ENCODE data around the gene VGLL4.
"Not testable (repeated sequence)": the region's sequence is repeated elsewhere in the genome, so short reads cannot be mapped to it uniquely, and the experiment has no call there.

VGLL4 gene

DNA sequence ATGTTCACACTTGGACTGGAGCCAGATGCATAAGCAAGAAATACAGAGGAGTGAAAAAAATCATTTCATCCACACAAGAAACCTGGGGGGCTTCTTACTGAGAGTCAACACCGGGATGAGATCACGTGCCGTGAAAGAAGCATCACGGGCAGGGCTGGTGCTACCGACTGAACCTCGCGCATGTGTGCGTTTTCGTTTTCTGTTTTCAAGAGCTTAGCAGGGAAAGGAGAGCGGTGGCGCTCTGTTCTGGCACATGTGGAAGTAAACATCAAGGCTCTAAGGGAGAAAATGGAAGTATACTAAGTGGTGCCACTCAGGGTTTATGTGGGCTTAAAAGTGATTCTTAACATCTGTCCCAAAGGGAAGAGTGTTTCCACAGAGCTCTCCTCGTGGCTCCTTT, 55.9 kb downstream of the VGLL4 start:
- no peak for DNase-seq (ENCODE audit: low read depth in 2 of 2)

DNA sequence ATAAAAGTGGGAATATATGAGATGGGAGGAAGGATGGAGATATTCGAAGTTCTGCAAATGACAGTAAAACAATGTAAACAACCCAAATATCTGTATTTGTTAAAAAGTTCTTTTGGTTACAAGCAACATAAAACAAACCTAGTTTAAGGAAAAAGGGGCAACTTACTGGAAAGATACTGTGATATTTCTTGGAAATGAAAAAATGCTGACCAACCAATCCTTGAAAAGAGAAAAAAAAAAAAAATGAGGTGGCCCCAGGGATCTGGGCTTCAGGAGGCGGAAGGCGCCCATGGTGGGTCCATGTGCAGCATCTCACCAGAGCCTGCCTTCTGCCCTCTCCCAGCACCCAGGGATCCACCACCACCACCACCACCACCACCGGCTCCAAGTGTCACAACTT, 59.1 kb downstream of the VGLL4 start:
- no peak for DNase-seq (ENCODE audit: low read depth in 2 of 2)

DNA sequence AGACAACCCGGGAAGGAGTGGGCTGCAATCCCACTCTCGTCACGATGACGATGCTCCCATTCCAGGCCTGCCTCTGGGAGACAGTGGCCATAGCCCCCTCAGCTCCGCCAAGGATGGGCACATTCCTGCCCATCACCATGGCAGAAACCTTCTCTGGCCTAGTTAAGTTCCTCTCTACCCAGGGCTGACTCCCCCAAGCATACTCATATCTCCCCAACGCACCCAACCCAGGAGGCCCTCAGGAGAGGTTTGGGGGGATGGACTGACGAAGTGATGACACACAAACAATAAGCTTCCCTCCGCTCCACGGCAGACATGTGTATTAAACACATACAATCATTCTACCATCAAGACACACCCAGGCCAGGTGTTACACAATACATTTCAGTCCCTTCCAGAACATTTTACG, 60.1 kb downstream of the VGLL4 start:
- DNase-seq (ENCODE audit: low read depth in 2 of 2): no peak

DNA sequence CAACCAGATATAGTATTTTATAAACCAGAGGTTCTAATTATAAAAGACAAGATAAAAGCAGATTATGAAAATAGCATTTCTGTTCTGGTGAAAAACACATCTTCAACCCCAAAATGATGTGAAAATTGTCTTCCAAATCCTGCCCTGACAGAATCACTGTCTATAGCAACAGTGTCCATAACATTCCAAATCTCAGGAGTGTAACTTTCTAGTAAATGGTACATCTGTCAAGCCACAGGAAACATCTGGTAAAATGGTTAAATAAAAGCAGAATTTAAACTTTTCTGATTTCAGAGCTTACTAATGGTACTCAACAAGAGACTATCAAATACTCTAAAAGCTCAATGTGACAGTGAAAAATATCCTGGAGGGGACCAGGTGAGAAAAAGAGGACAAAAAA, 60.5 kb downstream of the VGLL4 start:
- DNase-seq (ENCODE audit: low read depth in 2 of 2): no peak

DNA sequence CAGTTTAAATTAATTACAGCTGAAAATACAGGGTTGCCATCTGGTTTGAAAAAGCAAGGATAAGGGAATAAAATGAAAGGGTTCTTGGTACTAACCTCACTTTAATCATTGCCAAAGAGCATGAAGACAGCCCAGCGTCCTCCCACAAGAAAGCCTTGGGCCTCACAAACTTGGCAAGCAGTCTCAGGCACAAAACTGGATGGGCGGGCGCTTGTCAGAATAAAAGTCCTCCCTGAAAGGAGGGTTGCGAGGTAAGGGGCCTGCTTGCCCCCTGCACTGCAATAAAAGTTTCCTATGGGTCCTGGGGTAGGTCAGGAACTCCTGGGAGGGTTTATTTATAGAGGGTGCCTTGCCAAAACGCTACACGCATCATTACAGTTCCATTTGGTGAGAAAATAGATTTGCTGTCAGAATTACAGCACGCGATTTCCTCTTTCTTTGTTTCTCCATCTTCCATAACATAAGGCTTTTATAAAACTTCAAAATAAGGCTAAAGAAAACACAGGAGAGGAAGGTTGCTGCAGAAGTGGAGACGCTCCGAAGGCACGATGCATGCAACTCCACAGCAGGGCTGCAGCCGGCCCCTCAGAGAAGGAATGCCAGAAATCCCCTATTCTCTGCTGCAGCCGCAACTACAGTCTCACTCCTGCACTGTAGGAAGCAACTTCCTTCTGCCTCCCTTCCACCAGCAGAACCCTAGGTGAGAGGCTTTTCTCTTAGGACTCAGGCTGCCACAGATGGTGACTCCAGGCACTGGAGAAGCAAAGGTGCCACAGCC, 61.3 kb downstream of the VGLL4 start:
- no peak for DNase-seq (ENCODE audit: low read depth in 2 of 2)

DNA sequence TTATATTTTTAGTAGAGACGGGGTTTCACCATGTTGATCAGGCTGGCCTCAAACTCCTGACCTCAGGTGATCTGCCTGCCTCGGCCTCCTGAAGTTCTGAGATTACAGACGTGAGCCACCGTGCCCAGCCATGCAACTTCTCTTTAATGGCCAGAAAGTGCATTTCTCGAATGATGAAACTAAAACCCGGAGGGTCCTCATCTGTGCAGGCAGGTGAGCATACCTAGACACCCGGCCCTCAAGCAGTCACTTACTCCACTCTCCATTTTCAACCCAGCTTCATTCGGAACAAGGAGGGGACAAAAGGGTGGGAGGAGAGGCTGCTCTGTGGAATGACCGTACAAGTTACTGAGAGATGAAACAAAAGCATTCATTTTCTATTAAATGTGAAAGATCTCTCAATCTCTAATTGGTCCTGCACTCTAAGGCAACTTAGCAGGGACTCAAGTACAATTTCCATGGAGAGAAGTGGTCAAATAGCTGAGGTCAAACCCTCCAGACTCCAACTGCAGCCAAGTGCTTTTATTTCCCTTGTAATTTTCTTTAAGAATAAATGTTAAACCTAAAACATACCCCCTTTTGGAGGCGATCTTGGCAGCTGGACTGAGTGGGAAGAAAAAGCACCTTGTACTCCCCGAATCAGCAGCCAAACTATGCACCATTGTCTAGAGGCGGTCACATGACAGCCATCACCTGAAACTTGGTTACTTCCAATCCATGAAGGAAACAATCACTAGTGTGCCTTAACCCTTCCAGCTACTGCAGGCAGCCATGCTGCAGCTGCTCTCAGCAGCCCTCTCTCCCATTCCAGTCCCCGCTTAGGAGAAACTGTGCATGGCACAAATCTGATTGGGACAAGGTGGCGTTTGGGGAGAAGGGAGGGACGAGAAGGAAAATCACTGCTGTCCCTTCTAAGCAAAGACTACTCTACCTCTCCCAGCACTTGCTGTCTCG, 62.2 kb downstream of the VGLL4 start:
- DNase-seq (ENCODE audit: low read depth in 2 of 2): no peak

DNA sequence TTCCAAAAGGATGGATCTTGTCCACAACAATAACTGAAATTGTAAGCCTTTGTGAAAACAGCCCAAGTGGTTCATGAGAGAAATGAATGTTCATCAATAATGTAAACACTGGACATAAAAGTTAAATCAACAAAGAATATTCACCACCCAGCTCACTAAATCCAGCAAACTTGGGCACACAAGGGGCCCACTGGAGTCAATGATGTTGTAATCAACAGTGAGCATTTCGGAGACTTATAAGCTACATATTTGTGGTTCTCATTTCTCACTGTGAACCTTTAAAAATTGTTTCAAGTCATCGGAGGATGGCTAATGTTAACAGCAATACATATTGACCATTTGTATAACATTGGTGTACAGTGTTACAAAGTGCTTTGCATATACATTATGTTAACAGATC, 63.1 kb downstream of the VGLL4 start:
- no peak for DNase-seq (ENCODE audit: low read depth in 2 of 2)

DNA sequence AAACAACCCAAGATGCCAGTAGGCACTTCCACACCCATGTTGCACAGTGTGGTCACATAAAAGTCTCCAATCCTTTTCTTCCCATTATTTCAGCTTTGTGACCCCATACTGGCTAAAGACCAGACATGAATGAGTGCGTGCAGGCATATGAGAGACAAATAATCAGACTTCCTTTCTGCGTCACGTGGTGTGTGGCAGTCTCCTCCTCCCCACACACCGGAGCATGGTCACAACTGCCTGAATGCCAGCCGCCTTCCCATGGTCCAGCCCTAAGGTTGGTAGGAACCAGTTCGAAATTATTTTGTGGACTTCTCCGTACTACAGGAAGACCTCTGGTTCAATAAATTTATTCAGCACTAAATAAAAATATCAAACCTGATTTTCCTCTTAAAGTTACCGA, 65.5 kb downstream of the VGLL4 start:
- no peak for DNase-seq (ENCODE audit: low read depth in 2 of 2)

DNA sequence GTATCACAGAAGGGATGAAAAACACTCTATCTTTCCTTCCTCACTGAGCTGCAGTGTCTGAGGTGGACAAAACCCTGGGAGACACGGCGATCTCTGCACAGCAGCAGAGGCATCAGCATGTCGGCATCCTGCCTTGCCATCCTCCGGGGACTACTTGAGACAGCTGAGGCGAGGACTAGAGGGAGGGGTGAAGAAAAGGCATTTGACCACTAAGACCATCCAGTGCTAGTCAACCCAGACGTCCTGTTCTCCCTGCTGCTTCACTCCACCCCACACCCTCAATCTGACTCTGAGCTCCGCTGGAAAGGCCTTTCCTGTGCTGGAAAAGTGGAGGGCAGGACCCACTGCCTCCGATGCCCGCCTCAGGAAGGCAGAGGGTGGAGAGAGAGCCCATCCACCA, 67.3 kb downstream of the VGLL4 start:
- DNase-seq (ENCODE audit: low read depth in 2 of 2): no peak

DNA sequence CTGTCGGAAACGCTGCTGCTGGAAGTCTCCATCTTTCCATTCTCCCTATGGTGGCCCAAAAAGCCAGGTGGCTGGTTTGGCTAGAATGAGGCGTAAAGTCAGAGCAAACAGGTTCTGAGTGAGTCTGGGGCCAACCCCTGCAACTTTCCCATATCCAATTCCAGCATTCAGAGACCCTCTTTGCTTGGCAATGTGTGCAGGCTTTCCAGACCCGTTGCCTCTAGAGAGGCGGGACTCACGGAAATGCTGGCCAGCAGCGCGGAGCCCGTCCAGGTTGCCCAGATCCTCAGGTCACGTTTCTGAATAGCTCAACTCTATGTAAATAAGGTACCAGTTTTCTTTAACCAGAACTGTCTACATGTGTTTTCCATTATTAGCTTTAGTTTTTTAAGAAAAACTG, 68.0 kb downstream of the VGLL4 start:
- no peak for DNase-seq (ENCODE audit: low read depth in 2 of 2)

DNA sequence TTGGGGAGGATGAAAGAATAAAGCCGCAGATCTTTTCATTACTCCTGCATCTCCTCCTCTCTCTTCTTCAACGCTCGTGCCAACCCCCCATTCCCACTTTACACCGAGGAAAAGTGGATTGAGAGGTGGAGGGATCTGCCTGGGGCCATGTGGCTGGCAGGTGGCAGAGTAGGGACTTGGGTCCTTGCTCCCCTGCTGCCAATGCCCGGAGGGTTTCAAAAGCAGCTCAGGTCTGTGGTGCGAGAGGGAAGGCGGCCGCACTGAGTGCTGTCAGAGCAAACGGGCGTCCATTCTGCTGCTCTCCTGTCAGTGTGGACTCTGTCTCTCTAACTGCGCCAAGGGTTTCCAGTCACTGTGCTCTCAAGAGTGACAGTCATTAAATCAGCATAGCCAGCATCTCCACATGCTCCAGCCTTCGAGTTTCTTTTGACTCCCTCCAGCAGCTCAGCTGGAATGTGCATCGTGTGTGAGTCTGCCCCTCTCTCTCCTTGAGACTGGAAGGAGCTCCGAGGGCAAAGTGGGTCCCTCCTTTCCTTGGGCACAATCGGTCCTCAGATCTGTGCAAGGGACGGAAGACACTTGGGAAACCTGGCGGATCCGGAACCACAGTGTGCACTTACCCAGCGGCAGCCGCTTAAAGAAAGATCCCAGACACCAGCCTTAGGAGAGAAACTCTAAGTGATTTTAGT, 68.6 kb downstream of the VGLL4 start:
- no peak for DNase-seq (ENCODE audit: low read depth in 2 of 2)

DNA sequence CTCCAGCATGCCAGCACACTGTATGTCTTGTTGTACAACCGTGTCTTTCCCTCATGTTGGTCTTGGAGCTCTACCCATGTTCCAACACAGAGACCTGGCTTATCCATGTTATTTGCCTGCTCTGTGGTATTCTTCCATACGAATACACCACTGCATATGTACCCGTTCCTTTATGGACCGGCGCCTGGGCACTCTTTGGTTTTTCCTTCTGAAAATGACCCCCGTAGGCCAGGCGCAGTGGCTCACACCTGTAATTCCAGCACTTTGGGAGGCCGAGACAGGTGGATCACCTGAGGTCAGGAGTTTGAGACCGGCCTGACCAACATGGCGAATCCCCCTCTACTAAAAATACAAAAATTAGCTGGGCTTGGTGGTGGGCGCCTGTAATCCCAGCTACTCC, 71.1 kb downstream of the VGLL4 start:
- DNase-seq (ENCODE audit: low read depth in 2 of 2): not testable (repeated sequence)

DNA sequence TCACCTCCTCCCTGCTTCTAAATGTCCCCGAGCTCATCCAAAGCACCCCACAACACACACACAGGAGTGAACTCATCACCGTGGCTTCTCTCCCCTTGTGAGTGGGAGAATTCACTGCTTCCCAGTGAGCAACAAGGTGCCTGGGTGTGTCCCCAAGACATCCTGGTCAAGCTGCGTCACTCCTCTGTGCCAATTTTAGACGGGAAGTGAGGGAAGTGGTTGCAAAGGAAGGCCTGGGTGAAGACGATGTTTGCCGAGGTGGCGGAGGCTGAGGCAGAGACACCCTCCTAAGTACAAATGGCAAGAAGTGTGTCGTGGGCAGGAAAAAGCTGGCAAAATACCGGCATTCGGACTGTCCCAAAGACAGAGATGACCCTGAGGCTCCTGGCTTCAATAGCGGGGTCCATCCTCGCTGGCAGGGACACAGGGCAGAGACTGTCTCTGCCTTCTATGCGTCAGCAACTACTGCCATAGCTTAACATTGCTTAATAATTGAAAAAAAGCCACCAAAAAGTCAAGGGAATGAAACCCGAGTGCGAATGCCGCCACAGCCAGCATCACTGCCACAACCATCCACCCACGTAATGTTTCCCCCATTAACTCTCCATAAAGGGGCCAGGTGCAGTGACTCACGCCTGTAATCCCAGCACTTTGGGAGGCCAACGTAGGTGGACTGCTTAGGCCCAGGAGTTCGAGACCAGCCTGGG, 72.8 kb downstream of the VGLL4 start:
- DNase-seq (ENCODE audit: low read depth in 2 of 2): no peak

DNA sequence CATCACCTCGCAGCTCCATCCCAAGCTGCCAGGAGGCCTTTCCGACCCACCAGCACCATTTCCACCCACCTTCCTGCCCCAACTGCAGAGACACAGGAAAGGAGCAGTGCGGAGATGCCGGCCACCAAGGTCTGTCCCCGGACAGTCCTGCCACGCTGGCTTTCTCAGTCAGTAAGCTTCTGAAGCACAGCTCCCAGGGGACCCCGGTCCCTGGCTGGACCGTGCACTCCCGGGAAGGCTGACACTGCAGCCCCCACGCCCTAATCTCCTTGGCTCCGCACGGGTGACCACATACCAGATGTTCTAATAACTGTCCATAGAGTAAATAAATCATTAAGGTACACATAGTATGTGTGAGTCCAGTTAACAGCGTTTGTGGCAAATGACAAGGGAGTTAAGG, 73.5 kb downstream of the VGLL4 start:
- DNase-seq (ENCODE audit: low read depth in 2 of 2): no peak

DNA sequence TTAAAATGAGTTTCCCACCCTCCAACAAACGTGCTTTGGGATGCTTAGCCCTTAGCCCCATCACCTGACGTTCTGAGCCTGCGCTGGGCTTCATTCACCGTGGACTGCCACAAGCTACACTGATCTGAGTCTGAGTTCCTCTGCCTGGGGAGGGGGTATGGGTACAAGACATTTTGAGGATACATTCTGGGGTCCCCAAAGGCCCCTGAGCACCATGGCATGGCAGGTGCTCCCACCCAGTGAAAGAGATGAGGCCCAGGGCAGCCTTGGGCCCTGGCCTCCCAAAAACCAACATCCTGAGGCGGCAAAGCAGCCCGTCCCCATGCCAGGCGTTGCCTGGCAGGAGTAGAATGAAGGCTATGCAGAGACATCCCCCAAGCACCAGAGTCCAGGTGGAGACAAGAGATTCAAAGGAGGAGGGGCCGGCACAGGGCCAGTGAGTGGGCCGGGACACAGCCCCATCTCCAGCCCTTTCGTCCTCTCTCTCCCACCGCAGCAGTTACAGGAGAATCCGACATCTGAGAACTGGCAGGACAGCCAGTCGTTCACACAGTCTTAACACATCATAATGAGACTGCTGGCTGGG, 74.5 kb downstream of the VGLL4 start:
- no peak for DNase-seq (ENCODE audit: low read depth in 2 of 2)

DNA sequence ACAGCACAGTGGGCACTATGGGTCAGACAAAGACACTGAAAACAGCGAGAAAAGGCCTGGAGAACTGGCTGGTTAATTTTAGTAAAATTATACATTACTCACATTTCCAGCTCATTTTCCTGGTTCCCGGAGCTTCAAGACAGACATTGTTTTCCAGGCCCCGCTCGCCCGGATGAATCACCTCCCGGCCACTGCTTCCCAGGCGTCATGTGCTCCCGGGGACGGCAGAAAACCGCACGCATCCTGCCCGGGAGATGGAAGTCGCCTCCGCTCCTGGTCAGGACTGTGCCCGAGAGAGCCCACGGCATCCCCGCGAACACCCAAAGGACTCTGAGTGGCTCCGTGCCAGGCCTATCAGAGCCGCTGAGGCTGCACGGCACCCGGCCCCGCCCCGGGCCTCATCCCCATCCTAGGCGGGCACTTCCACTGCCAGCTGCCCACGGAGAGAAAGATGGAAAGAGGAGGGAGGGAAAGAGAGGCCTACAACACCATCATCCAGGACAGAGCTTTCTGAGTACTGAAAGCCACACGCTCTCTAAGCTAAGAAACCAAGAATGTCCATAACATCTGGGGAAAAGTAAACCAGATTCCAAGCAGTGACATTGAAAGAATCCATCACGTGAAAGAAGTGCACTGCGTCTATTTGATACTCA, 75.1 kb downstream of the VGLL4 start:
- no peak for DNase-seq (ENCODE audit: low read depth in 2 of 2)

DNA sequence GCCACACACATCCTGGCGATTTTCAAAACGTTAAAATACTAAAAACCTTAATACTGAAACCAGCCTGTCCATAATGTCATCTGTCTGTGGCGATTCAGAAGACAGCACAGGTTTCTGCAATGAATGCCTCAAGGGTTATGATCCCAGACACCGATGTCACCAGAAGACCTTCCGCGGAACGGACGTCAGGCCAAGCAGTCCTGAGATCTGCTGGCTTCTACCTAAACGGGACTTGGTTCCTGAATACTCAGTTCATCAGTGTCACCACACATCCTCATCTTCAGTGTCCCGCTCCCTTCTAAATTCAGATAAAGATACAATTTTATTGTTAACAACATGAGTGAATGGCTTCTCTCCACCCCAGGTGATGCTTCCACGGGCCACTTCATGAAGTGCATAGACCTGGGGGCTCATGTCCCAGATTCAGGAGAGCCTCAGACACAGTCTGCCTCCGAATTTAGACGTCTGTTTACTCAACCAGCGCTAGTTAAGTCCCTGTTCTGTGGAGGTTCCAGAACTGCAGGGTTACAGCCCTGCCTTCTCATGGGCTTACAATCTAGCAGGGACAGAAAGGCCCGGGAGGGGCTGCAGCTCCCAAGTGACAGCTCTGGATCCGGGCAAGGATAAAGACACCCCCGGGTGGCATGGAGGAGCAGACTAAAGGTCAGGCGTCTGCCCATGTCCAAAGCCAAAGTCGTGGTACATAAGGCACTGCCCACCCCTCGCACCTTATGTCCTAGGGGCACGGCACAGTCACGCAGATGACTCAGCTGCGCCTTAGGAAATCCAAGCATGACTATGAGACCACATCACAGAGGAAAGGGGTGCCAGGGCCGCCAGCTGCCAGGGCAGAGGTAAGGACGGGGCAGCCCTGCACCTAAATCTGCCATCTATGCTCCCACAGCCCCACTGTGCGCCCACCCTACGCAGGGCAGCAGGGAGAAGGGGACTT, 75.9 kb downstream of the VGLL4 start:
- no peak for DNase-seq (ENCODE audit: low read depth in 2 of 2)

DNA sequence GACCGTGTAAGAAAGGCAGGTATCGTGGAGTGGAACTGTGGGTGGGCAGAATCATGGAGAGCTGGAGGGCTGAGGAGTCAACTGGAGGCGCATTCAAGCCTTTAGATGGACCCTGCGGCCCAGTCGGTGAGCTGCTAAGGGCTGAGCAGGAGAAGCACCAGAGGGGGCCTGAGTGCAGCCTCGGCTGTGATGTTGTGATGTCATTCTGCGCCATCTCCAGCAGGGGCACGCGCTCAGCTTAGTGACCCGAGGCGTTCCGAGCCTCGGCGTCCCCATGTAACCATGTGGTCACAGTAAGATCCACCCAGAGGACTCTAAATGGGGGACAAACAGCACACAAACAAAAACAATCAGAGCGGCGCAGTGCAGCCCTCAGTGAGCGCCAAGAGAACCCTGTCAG, 76.8 kb downstream of the VGLL4 start:
- no peak for DNase-seq (ENCODE audit: low read depth in 2 of 2)

DNA sequence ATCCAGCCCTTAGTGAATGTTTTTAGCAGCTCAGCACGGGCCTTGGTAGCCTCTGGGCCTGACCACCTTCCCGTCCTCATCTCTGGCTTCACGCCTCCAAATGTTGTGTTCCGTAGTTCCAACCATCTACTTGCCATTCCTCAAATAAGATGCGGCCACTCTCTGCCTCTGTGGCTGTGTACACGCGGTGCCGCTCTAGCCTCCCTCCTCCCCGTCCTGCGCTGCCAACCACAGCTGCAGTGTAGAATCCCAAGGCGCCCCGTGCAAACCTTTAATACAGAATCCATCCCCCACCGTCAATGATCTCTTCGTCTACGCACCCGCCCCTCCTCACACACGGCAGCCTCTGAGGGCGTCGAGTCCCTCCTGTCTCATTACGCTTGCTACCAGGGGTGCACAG, 77.2 kb downstream of the VGLL4 start:
- no peak for DNase-seq (ENCODE audit: low read depth in 2 of 2)

DNA sequence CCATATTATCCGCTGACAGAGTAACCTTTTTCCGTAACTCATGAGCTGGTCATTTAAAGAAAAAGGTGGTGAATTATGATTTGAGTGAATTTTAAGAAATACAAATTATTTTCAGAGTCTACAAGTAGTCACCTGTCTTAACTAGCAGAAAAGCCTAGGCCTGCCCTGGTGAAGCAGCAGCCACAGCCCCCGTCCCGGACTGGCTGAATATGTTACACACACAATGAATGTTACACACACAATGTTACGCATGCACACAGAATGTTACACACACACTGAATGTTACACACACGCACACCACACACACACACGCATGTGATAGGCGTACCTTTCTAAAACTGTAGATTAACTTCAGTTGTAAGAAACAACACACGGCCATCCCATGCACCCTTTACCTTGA, 77.8 kb downstream of the VGLL4 start:
- no peak for DNase-seq (ENCODE audit: low read depth in 2 of 2)
